ENCODE data around the gene ERVW-1.

DNA sequence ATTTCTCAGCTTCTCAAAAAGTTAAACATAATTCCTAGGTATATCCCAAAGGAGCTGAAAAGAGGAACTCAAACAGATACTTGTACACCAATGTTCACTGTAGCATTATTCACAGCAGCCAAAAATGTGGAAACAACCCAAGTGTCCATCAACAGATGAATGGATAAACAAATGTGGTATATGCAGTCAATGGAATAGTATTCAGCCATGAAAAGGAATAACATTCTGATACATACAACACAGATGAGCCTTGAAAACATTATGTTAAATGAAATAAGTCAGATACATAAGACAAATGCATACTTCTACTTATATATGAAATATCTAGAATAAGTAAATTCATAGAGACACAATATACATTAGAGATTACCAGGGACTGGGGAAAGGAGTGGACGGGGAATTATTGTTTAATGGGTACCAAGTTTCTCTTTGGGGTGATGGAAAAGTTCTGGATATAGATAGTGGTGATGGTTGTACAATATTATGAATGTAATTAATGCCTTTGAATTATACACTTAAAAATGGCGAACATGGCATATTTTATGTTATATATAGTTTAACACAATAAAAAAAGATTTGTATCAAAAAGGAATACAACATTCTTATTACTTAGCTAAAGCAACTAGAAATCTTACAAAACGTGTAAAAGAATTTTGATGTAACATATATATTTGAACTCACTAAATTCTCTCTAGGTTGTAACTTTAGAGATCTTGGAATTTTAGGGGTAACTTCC is 35.6 kb upstream of the ERVW-1 start:
- TF ChIP-seq, protein P1, sequence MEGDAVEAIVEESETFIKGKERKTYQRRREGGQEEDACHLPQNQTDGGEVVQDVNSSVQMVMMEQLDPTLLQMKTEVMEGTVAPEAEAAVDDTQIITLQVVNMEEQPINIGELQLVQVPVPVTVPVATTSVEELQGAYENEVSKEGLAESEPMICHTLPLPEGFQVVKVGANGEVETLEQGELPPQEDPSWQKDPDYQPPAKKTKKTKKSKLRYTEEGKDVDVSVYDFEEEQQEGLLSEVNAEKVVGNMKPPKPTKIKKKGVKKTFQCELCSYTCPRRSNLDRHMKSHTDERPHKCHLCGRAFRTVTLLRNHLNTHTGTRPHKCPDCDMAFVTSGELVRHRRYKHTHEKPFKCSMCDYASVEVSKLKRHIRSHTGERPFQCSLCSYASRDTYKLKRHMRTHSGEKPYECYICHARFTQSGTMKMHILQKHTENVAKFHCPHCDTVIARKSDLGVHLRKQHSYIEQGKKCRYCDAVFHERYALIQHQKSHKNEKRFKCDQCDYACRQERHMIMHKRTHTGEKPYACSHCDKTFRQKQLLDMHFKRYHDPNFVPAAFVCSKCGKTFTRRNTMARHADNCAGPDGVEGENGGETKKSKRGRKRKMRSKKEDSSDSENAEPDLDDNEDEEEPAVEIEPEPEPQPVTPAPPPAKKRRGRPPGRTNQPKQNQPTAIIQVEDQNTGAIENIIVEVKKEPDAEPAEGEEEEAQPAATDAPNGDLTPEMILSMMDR (IDR thresholded peaks at IDR 0.05; ENCODE audit: borderline replicate concordance, extremely low read depth, low read length, poor library complexity, severe bottlenecking), result no peak
- TF ChIP-seq EZH2 (IDR thresholded peaks at IDR 0.05; ENCODE audit: borderline replicate concordance, low read depth, low read length, severe bottlenecking), result no peak

All from DND-41 (cell line).